ENCODE measurements around the gene SASS6. TPM values are rescaled to one million over a fixed set of nuclear protein-coding genes. Genes with fewer than 3 reads are reported as not detected.

The SASS6 gene
- total RNA-seq, 2 experiments from 2014 or later, result 14.2 to 17.4 TPM

- Mint-ChIP-seq H3K9me3 (ENCODE audit: low read depth) (no peaks in the 10 kb centered on the region), H3K36me3 (ENCODE audit: low read depth) (peaks cover 33% of the 10 kb centered on the region), H3K27me3 (no peaks in the 10 kb centered on the region), H3K4me1 (peaks cover 3% of the 10 kb centered on the region), H3K27ac (no peak overlapping the region), H3K4me3 (no peak overlapping the region)
- intact Hi-C loops (cut with DNase I, micrococcal nuclease), result no loop called here
- ChIA-PET CTCF (interaction anchor here (0.6 kb wide), 1 partner anchor 72 kb away, joined by 3 read pairs; no protein-coding TSS in a partner anchor), POLR2A (no interaction called here)
- ATAC-seq (no peak), DNase-seq (no peak)
Observed at GRCh38 chr1:100145116-100145515, 12.4 kb upstream of the SASS6 start.

- Mint-ChIP-seq H3K27ac (no peak overlapping the region), H3K4me1 (peaks cover 3% of the 10 kb centered on the region), H3K27me3 (no peaks in the 10 kb centered on the region), H3K9me3 (ENCODE audit: low read depth) (no peaks in the 10 kb centered on the region), H3K4me3 (no peak overlapping the region), H3K36me3 (ENCODE audit: low read depth) (peaks cover 40% of the 10 kb centered on the region)
- DNase-seq (no peak), ATAC-seq (no peak)
- ChIA-PET POLR2A (interaction anchor here (0.6 kb wide), 1 partner anchor 9 kb away, joined by 3 read pairs; no protein-coding TSS in a partner anchor), CTCF (interaction anchor here (0.7 to 1.2 kb wide), 2 partner anchors 9 to 317 kb away, joined by 3 read pairs; partner anchors contain the start of genes SASS6 and TRMT13)
- intact Hi-C loops (cut with DNase I, micrococcal nuclease), result no loop called here
Observed at GRCh38 chr1:100142343-100142742, 9.6 kb upstream of the SASS6 start.

DNA sequence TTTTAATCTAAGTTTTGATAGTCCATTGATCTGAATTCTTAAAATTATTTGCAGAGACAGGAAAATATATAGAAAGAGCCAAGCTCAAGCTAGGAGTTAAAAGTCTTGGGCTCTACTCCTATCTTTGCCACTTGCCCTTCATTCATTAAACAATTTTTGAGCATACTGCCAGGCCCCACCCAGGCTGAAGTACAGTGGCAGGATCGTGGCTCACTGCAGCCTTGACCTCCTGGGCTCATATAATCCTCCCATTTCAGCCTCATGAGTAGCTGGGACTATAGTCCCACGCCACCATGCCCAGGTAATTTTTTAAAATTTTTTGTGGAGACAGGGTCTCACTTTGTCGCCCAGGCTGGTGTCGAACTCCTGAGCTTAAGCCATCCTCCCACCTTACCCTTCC, 8.5 kb upstream of the SASS6 start:
- POLR2A ChIA-PET, result no interaction called here
- intact Hi-C loops (cut with DNase I, micrococcal nuclease), result no loop called here

GRCh38 chr1:100137602-100138001, 4.9 kb upstream of the SASS6 start:
- peaks cover 13% of the 10 kb centered on the region for H3K4me1 Mint-ChIP-seq
- no peaks in the 10 kb centered on the region for H3K27me3 Mint-ChIP-seq
- no peak for DNase-seq
- no peak for ATAC-seq
- intact Hi-C loops (cut with DNase I, micrococcal nuclease), result no loop called here
- H3K36me3 Mint-ChIP-seq (ENCODE audit: low read depth), result peaks cover 29% of the 10 kb centered on the region
- no peak overlapping the region for H3K27ac Mint-ChIP-seq
- ChIA-PET CTCF (no interaction called here), POLR2A (no interaction called here)
- H3K4me3 Mint-ChIP-seq, result no peak overlapping the region
- no peaks in the 10 kb centered on the region for H3K9me3 Mint-ChIP-seq (ENCODE audit: low read depth)

More for the DNA sequence above, 8.5 kb upstream of the SASS6 start:
- Mint-ChIP-seq H3K4me1 (peaks cover 3% of the 10 kb centered on the region), H3K4me3 (no peak overlapping the region), H3K9me3 (ENCODE audit: low read depth) (no peaks in the 10 kb centered on the region), H3K27me3 (no peaks in the 10 kb centered on the region), H3K27ac (peak overlapping the region; percentile 32), H3K36me3 (ENCODE audit: low read depth) (peaks cover 42% of the 10 kb centered on the region)
- ATAC-seq (no peak), DNase-seq (no peak)
- CTCF ChIA-PET, result no interaction called here

- CTCF ChIA-PET, result interaction anchor here (3.6 kb wide), 1 partner anchor 325 kb away, joined by 22 read pairs; no protein-coding TSS in a partner anchor
Observed at GRCh38 chr1:100134872-100135271, 2.1 kb upstream of the SASS6 start.

DNA sequence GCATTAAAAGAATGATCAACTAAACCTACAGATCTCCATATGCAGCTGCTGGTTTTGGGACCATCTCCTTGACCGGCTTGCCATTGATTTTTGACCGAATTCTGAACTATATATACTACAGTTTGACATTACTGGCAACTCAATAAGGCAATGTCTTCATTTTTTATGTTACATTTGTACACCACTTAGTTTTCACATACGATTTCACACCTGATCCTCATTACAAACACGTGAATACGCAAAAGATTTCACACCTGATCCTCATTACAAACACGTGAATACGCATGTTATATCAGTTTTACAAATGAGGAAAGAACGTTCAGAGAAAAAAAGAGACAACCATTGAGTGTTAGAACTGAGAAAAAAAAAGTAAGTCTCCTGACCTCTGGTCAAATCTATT, 1.1 kb downstream of the SASS6 start:
- intact Hi-C loops (cut with DNase I, micrococcal nuclease), result loop anchor here (1.0 to 5.0 kb wide), 9 partner anchors 94 to 327 kb away; partner anchors contain the start of genes AGL (in 1 of the 2), CDC14A (in 1 of the 2), DBT (in 1 of the 2) and RTCA (in 1 of the 2)
- CTCF ChIA-PET, result no interaction called here
- H3K4me1 Mint-ChIP-seq, result peaks cover 32% of the 10 kb centered on the region
- peaks cover 6% of the 10 kb centered on the region for H3K36me3 Mint-ChIP-seq (ENCODE audit: low read depth)
- no peak for DNase-seq
- no peak for ATAC-seq
- peak overlapping the region; percentile 98 for H3K4me3 Mint-ChIP-seq
- H3K27ac Mint-ChIP-seq, result peak overlapping the region; percentile 98
- no peaks in the 10 kb centered on the region for H3K9me3 Mint-ChIP-seq (ENCODE audit: low read depth)
- no peaks in the 10 kb centered on the region for H3K27me3 Mint-ChIP-seq
- POLR2A ChIA-PET, result no interaction called here

More at GRCh38 chr1:100134872-100135271, 2.1 kb upstream of the SASS6 start:
- H3K27me3 Mint-ChIP-seq, result no peaks in the 10 kb centered on the region
- H3K9me3 Mint-ChIP-seq (ENCODE audit: low read depth), result no peaks in the 10 kb centered on the region
- peak overlapping the region; percentile 0 for H3K27ac Mint-ChIP-seq
- no peak for DNase-seq
- no peak for ATAC-seq
- intact Hi-C loops (cut with DNase I, micrococcal nuclease), result loop anchor here (1.0 to 5.0 kb wide), 2 partner anchors 283 to 327 kb away; partner anchors contain the start of gene AGL (in 1 of the 2)
- peaks cover 27% of the 10 kb centered on the region for H3K4me1 Mint-ChIP-seq
- H3K36me3 Mint-ChIP-seq (ENCODE audit: low read depth), result peaks cover 20% of the 10 kb centered on the region
- no peak overlapping the region for H3K4me3 Mint-ChIP-seq
- POLR2A ChIA-PET, result no interaction called here

- ATAC-seq (no peak), DNase-seq (no peak)
- Mint-ChIP-seq H3K4me1 (peaks cover 32% of the 10 kb centered on the region), H3K36me3 (ENCODE audit: low read depth) (peaks cover 12% of the 10 kb centered on the region), H3K27me3 (no peaks in the 10 kb centered on the region), H3K4me3 (no peak overlapping the region), H3K27ac (no peak overlapping the region), H3K9me3 (ENCODE audit: low read depth) (no peaks in the 10 kb centered on the region)
- CTCF ChIA-PET, result no interaction called here
- intact Hi-C loops (cut with DNase I, micrococcal nuclease), result loop anchor here in 1 of 2 experiments (5.0 kb wide), 1 partner anchor 278 kb away; the partner anchor contains the start of gene AGL
- POLR2A ChIA-PET, result interaction anchor here (0.7 kb wide), 1 partner anchor 43 kb away, joined by 3 read pairs; no protein-coding TSS in a partner anchor
Observed at GRCh38 chr1:100130552-100131077, 2.1 kb downstream of the SASS6 start.

DNA sequence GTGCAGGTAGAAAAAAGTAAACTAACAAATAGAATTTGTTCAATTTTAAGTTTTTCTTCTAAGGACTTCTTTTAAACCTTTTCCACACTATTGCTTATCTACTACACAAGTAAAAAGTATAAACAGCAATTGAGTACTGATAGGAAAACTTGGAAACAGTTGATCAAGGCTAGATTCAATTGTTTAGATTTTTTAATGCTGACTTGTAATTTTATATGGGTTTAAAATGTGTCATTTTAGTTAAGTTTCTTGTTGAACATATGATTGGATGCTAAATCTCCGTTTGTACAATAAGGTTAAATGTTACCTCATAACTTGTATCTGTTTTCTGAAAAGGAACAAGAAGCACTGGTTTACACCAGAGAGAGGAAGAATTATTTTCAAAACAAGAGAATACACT, 5.5 kb downstream of the SASS6 start:
- POLR2A ChIA-PET, result no interaction called here
- CTCF ChIA-PET, result no interaction called here
- DNase-seq (no peak), ATAC-seq (no peak)
- H3K4me1 Mint-ChIP-seq, result peaks cover 22% of the 10 kb centered on the region
- no peaks in the 10 kb centered on the region for H3K27me3 Mint-ChIP-seq
- no peak overlapping the region for H3K27ac Mint-ChIP-seq
- no peak overlapping the region for H3K4me3 Mint-ChIP-seq
- H3K9me3 Mint-ChIP-seq (ENCODE audit: low read depth), result no peaks in the 10 kb centered on the region
- intact Hi-C loops (cut with DNase I, micrococcal nuclease), result no loop called here
- H3K36me3 Mint-ChIP-seq (ENCODE audit: low read depth), result peaks cover 12% of the 10 kb centered on the region

- H3K36me3 Mint-ChIP-seq (ENCODE audit: low read depth), result peaks cover 21% of the 10 kb centered on the region
- CTCF ChIA-PET, result interaction anchor here (0.9 to 1.2 kb wide), 3 partner anchors 11 to 179 kb away, joined by 3 to 5 read pairs (median 3); partner anchors contain the start of gene TRMT13
- ATAC-seq (no peak), DNase-seq (no peak)
- H3K4me1 Mint-ChIP-seq, result no peaks in the 10 kb centered on the region
- H3K4me3 Mint-ChIP-seq, result no peak overlapping the region
- no peaks in the 10 kb centered on the region for H3K9me3 Mint-ChIP-seq (ENCODE audit: low read depth)
- no peaks in the 10 kb centered on the region for H3K27me3 Mint-ChIP-seq
- H3K27ac Mint-ChIP-seq, result no peak overlapping the region
- intact Hi-C loops (cut with DNase I, micrococcal nuclease), result no loop called here
- POLR2A ChIA-PET, result no interaction called here
Observed at GRCh38 chr1:100122177-100122576, 10.6 kb downstream of the SASS6 start.

DNA sequence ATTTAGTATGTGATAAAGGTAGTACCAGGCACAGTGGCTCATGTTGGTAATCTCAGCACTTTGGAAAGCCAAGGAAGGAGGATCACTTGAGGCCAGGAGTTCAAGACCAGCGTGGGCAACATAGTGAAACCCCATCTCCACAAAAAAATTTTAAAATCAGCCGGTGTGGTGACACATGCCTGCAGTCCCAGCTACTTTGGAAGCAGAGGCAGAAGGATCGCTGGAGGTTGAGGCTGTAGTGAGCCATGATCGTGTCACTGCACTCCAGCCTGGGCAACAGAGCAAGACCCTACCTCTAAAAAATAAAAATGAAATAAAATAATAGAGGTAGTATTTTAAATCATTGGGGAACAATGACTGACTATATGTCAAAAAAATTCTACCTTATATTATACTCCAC, 17.2 kb downstream of the SASS6 start:
- Mint-ChIP-seq H3K4me3 (no peak overlapping the region), H3K36me3 (ENCODE audit: low read depth) (peaks cover 21% of the 10 kb centered on the region), H3K27me3 (no peaks in the 10 kb centered on the region), H3K4me1 (no peaks in the 10 kb centered on the region), H3K9me3 (ENCODE audit: low read depth) (no peaks in the 10 kb centered on the region), H3K27ac (no peak overlapping the region)
- no peak for DNase-seq
- ATAC-seq, result no peak
- CTCF ChIA-PET, result no interaction called here
- POLR2A ChIA-PET, result no interaction called here
- intact Hi-C loops (cut with DNase I, micrococcal nuclease), result no loop called here

DNA sequence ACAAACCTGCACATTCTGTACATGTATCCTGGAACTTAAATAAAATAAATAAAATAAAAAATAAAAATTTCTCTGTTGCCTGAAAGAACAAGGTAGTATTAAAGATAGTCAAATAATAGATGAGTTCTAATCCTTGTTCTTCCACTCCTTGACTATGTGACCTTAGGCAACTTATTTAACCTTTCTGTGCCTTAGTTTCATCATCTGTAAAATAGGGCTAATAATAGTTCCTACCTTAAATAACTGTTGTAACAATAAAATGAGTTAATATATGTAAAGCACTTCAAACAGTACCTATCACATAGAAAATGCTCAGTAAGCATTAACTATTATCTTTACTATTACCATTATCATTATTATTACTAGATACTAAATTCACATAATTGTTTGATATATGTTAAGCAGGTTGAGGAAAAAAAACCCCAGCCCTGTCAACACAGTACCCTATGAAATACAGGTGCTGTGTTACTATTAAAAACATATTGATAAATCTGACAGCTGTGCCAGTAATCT, 23.1 kb downstream of the SASS6 start:
- Mint-ChIP-seq H3K27me3 (no peaks in the 10 kb centered on the region), H3K9me3 (ENCODE audit: low read depth) (no peaks in the 10 kb centered on the region), H3K4me1 (peaks cover 4% of the 10 kb centered on the region), H3K4me3 (no peak overlapping the region), H3K36me3 (ENCODE audit: low read depth) (peaks cover 25% of the 10 kb centered on the region), H3K27ac (no peak overlapping the region)
- POLR2A ChIA-PET, result no interaction called here
- ATAC-seq, result no peak
- DNase-seq, result no peak
- intact Hi-C loops (cut with DNase I, micrococcal nuclease), result no loop called here
- CTCF ChIA-PET, result no interaction called here

GRCh38 chr1:100107696-100108095, 25.0 kb downstream of the SASS6 start:
- DNase-seq (no peak), ATAC-seq (no peak)
- H3K27ac Mint-ChIP-seq, result no peak overlapping the region
- H3K4me3 Mint-ChIP-seq, result no peak overlapping the region
- intact Hi-C loops (cut with DNase I, micrococcal nuclease), result no loop called here
- peaks cover 4% of the 10 kb centered on the region for H3K4me1 Mint-ChIP-seq
- no peaks in the 10 kb centered on the region for H3K9me3 Mint-ChIP-seq (ENCODE audit: low read depth)
- CTCF ChIA-PET, result interaction anchor here (0.6 to 1.0 kb wide), 4 partner anchors 9 to 300 kb away, joined by 3 to 4 read pairs (median 4); no protein-coding TSS in a partner anchor
- POLR2A ChIA-PET, result interaction anchor here (0.7 kb wide), 1 partner anchor 175 kb away, joined by 3 read pairs; no protein-coding TSS in a partner anchor
- H3K36me3 Mint-ChIP-seq (ENCODE audit: low read depth), result peaks cover 25% of the 10 kb centered on the region
- no peaks in the 10 kb centered on the region for H3K27me3 Mint-ChIP-seq
